ENCODE measurements around the gene CEP68.

GRCh38 chr2:65030476-65031332, 25.5 kb upstream of the CEP68 start:
- TF ChIP-seq CTCF (IDR thresholded peaks at IDR 0.05 in 4 of 5, conservative IDR thresholded peaks at IDR 0.05 in 1 of 5) (no peak), POLR2A (IDR thresholded peaks at IDR 0.05) (no peak)
